AG09309 (cell line): ENCODE measurements around the gene TNPO2.

Experiments used
- DNase-seq: peaks from one replicate; pipeline ENCODE4 v3.0.0-alpha.2; 2010; ENCODE audit warnings: low read depth
- H3K4me3 ChIP-seq: 2 replicates; pipeline ENCODE4 v1.5.1; 2011; ENCODE audit warnings: mild to moderate bottlenecking, low read depth, low read length, moderate library complexity; ENCODE audit not compliant: control insufficient read depth
- TF ChIP-seq, protein P1 (sequence below): IDR thresholded peaks from 2 replicates; pipeline ENCODE4 v1.5.1; 2011; ENCODE audit warnings: mild to moderate bottlenecking, low read depth, low read length, inconsistent platforms; ENCODE audit not compliant: insufficient read depth, control insufficient read depth; ENCODE audit errors: missing control alignments

Gene TNPO2

DNA sequence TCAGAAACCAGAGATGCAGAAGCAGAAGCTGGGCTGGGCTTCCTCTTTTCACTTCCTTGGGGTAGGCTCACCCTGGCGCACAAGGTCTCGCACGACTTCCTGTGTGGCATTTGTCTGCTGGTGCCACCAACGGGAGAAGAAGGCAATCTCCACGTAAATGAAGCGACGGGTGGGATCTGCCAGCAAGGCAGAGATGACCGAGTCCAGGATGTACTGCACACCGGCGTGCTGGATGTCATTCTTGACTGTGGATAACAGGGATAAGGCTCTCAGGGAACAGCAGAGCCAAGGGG, 58.5 kb downstream of the TNPO2 start:
- DNase-seq = no peak
- H3K4me3 ChIP-seq = no peak overlapping the region
- TF ChIP-seq, protein P1, sequence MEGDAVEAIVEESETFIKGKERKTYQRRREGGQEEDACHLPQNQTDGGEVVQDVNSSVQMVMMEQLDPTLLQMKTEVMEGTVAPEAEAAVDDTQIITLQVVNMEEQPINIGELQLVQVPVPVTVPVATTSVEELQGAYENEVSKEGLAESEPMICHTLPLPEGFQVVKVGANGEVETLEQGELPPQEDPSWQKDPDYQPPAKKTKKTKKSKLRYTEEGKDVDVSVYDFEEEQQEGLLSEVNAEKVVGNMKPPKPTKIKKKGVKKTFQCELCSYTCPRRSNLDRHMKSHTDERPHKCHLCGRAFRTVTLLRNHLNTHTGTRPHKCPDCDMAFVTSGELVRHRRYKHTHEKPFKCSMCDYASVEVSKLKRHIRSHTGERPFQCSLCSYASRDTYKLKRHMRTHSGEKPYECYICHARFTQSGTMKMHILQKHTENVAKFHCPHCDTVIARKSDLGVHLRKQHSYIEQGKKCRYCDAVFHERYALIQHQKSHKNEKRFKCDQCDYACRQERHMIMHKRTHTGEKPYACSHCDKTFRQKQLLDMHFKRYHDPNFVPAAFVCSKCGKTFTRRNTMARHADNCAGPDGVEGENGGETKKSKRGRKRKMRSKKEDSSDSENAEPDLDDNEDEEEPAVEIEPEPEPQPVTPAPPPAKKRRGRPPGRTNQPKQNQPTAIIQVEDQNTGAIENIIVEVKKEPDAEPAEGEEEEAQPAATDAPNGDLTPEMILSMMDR = no peak

DNA sequence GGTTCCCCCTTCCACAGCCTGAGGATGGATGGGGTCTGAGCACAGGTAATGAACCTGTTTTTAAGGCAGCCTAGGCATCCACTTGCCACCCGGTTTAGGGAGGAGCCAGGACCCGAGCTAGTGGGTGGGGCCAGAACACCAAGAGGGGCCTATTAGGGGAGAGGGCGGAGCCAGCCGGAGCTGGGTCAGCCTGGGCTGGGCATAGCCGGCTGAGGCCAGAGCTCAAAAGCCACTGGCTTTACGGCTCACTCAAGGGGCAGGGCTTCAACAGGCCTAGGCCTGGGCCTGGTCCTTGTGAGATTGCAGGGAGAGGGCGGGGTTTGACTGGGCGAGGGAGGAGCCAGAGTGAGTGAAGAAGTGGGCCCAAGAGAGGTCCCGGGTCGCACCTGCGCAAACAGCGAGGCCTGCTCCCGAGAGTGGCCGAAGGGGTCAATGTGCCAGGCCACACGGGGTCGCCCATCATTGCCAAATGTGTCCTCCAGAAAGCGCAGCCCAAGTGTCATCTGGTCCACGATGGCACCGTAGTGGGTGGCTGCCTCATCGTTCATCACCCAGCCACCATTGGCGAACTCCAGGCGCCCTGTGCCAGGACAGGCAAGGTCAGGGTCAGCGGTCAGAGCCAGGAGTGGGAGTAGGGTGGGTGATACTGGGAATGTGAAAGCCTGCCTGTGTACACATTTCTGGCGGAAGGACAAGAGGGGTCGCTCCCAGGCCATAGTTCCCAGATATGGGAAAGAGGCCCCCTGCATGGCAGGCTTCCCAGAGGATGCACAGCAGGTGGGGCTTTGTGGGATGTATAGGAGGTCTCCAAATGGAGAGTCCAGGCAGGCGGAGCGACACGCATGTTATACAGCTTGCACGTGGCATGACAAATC, 59.1 kb downstream of the TNPO2 start:
- DNase-seq = no peak
- TF ChIP-seq, protein P1 = no peak
- no peak overlapping the region for H3K4me3 ChIP-seq

DNA sequence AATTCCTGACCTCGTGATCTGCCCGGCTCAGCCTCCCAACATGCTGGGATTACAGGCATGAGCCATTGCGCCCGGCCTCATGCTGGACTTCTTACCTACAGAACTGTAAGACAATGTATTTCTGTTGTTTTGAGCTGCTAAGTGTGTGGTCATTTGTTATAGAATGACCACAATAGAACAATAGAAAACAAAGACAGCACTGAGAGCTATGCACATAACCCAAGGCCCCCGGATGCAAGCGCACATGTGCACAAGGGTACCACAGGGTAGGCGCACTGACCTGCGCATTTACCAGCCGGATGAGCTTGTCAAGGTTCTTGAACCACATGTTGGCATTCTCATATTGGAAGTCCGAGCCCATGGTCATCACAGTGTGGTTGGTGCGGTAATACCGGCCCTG, 62.8 kb downstream of the TNPO2 start:
- no peak overlapping the region for H3K4me3 ChIP-seq
- no peak for DNase-seq
- TF ChIP-seq, protein P1 = no peak

DNA sequence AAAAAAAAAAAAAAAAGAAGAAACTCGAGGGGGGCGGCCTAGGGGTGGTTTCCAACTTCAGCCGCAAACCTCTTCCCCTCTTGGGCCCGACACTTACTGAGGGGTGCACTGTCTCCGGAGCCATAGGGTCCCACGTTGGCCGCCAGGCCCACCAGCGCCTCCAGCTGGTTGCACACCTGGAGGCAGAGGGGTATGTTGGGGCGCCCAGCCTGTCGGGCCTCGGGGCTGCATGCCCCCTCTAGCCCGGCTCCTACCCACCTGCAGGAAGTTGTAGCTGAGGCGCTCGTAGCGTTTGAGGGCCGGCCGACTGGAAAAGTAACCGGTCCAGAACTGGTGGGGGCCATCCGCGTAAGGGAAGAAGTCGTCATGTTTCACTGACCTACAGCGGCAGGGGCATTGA, 65.8 kb downstream of the TNPO2 start:
- H3K4me3 ChIP-seq = no peak overlapping the region
- TF ChIP-seq, protein P1 = no peak
- DNase-seq = no peak

DNA sequence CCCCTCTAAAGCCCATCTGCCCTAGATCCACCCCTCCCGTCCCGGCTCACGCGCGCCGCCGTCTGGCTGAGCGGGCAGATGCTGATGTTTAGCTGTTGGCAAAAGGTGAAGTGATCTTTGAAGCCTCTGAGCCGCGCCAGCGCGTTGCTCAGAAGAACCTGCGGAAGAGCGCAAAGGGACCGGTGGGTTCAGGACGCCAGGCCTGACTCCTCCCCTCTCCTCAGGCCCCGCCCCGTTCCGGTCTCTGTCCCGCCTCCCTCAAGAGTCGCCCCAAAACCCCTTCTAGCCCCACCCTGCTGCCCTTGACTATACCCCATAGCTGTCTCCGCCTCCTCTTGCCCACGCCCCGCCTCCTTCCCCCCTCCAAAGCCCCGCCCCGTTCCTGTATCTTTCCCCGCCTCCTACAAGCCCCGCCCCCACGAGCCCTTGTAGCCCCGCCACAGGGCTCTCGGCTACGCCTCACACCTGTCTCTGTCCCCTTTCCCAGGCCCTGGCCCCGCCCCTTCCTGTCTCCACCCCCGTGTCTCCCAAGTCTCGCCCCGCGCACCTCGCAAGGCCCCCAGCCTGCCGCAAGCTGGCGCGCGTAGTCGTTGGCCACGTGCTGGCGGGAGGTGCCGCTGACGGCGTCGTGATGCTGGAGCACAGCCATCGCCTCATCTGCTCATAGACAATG, 66.7 kb downstream of the TNPO2 start:
- DNase-seq = no peak
- H3K4me3 ChIP-seq = no peak overlapping the region
- TF ChIP-seq, protein P1 = no peak

DNA sequence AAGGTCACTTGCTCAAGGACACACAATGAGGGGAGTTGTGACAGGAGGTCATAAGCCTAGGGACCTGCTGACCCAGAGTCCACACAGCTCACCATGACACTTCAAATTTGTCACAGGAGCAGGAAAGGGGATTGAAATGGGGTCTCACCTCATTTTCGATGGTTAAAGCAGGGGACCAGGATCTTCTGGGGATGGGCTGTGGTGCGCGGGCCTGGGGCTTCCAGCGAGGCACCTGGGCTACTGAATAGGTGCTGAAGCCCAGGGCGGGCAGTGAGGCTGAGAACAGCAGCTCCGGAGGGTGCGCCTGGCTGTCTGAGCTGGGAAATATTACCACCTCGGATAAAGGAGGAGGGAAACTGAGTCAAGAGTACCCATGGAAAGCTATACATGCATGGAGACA, 68.2 kb downstream of the TNPO2 start:
- no peak overlapping the region for H3K4me3 ChIP-seq
- TF ChIP-seq, protein P1 = no peak
- DNase-seq = no peak

DNA sequence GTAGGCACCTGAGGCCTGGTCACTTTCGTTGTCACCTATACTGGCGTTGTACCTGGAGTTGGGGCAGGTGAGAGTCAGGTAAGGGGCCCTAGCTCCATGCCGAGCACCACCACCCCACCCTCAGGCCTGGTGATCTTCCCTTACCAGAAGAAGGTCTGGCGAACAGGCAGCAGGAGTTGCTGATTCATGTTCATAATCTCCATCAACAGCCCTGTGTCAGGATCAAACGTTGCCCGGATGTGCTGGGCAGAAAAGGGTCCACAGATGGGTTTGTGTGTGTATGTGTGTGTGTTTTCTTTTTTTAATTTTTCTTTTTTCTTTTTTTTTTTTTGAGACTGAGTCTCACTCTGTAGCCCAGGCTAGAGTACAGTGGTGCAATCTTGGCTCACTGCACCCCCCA, 71.5 kb downstream of the TNPO2 start:
- no peak for DNase-seq
- H3K4me3 ChIP-seq = no peak overlapping the region
- TF ChIP-seq, protein P1 = no peak
